ENCODE data around the gene LENG1. TPM values are rescaled to one million over a fixed set of nuclear protein-coding genes. Genes with fewer than 3 reads are reported as not detected.

Gene LENG1
- total and polyA plus RNA-seq, 2 donors (not counting 3 experiments of a cell fraction or from before 2014, with no cell fraction given): 3.0 to 5.0 TPM

GRCh38 chr19:54164369-54165068 is 5.0 kb upstream of the LENG1 start:
- Histone ChIP-seq H4K20me1 (replicated peaks; ENCODE audit: control insufficient read depth, extremely low read depth, insufficient read depth, low read length) (no peaks in the 10 kb centered on the region), H3K9ac (replicated peaks; ENCODE audit: extremely low read depth, insufficient read depth, low read length) (no peak overlapping the region), H3K4me1 (ENCODE audit: control insufficient read depth, extremely low read depth, insufficient read depth, low read length) (peaks cover 8% of the 10 kb centered on the region), H3K4me2 (ENCODE audit: insufficient read depth, low read length) (peak overlapping the region; percentile 50), H3K9me3 (replicated peaks; ENCODE audit: control insufficient read depth, insufficient read depth, low read length) (no peaks in the 10 kb centered on the region), H2AFZ (ENCODE audit: low read depth, low read length) (peak overlapping the region; percentile 51), H3K79me2 (ENCODE audit: control insufficient read depth, insufficient read depth, low read length) (no peaks in the 10 kb centered on the region), H3K9me1 (replicated peaks; ENCODE audit: control insufficient read depth, extremely low read depth, insufficient read depth, low read length) (no peaks in the 10 kb centered on the region), H3K27ac (ENCODE audit: insufficient read depth, low read depth, low read length) (no peak overlapping the region), H3K27me3 (ENCODE audit: control insufficient read depth in 2 of 2, insufficient read depth in 2 of 2, low read length in 2 of 2) (peaks cover 0 to 8% of the 10 kb centered on the region in 2 experiments), H3K36me3 (ENCODE audit: control insufficient read depth in 2 of 2, extremely low read depth in 1 of 2, insufficient read depth in 2 of 2, low read length in 2 of 2) (no peaks in the 10 kb centered on the region), H3K4me3 (replicated peaks in 1 of 3; ENCODE audit: insufficient read depth in 1 of 3, low read depth in 1 of 3, low read length in 3 of 3) (peak overlapping the region in 1 of 3 experiments; percentile 22)
- DNase-seq (ENCODE audit: low read depth, low spot score): peak; percentile 84
- no peak for TF ChIP-seq POLR2A (IDR thresholded peaks at IDR 0.05; ENCODE audit: low read depth, low read length)
- TF ChIP-seq GATA2 (IDR thresholded peaks at IDR 0.05; ENCODE audit: insufficient read depth, insufficient read length, low read depth, low read length): no peak
- TF ChIP-seq FOS (IDR thresholded peaks at IDR 0.05; ENCODE audit: borderline replicate concordance, insufficient read depth, low read length): no peak
- TF ChIP-seq, protein P1, sequence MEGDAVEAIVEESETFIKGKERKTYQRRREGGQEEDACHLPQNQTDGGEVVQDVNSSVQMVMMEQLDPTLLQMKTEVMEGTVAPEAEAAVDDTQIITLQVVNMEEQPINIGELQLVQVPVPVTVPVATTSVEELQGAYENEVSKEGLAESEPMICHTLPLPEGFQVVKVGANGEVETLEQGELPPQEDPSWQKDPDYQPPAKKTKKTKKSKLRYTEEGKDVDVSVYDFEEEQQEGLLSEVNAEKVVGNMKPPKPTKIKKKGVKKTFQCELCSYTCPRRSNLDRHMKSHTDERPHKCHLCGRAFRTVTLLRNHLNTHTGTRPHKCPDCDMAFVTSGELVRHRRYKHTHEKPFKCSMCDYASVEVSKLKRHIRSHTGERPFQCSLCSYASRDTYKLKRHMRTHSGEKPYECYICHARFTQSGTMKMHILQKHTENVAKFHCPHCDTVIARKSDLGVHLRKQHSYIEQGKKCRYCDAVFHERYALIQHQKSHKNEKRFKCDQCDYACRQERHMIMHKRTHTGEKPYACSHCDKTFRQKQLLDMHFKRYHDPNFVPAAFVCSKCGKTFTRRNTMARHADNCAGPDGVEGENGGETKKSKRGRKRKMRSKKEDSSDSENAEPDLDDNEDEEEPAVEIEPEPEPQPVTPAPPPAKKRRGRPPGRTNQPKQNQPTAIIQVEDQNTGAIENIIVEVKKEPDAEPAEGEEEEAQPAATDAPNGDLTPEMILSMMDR (IDR thresholded peaks at IDR 0.05; ENCODE audit: extremely low read depth in 1 of 2, insufficient read depth in 1 of 2, low read depth in 1 of 2, low read length in 2 of 2): no peak
- no peak for TF ChIP-seq JUN (IDR thresholded peaks at IDR 0.05; ENCODE audit: borderline replicate concordance, insufficient read depth, insufficient read length, low read depth)
- TF ChIP-seq, protein P2, sequence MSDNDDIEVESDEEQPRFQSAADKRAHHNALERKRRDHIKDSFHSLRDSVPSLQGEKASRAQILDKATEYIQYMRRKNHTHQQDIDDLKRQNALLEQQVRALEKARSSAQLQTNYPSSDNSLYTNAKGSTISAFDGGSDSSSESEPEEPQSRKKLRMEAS (IDR thresholded peaks at IDR 0.05; ENCODE audit: insufficient read depth, insufficient read length): no peak
- no peak for TF ChIP-seq POLR2AphosphoS5 (IDR thresholded peaks at IDR 0.05; ENCODE audit: insufficient read depth, low read depth, low read length)
- TF ChIP-seq MYC (IDR thresholded peaks at IDR 0.05; ENCODE audit: low read depth, low read length): no peak
- no peak for TF ChIP-seq EZH2 (IDR thresholded peaks at IDR 0.05; ENCODE audit: borderline replicate concordance, low read depth, low read length, severe bottlenecking)
- peak; percentile 83 for FAIRE-seq
- POLR2A ChIA-PET: interaction anchor here (0.5 kb wide), 1 partner anchor 14 kb away, joined by 3 read pairs; no protein-coding TSS in a partner anchor
- intact Hi-C loops (cut with micrococcal nuclease) (loop anchor here (1.0 to 5.0 kb wide), 3 partner anchors 26 to 293 kb away; partner anchors contain the start of gene RPS9), dilution Hi-C loops (cut with MboI; ENCODE audit: extremely low pct_ligation_motif_present, low sequenced_read_pairs) (no loop called here)
- CTCF ChIA-PET: interaction anchor here (1.3 kb wide), 1 partner anchor 25 kb away, joined by 3 read pairs; the partner anchor contains the start of gene MBOAT7
- BruUV-seq (replicated peaks): no TSS peak
